ENCODE results near the gene HS3ST5.
"Not testable (repeated sequence)": the region's sequence is repeated elsewhere in the genome, so short reads cannot be mapped to it uniquely, and the experiment has no call there.

HS3ST5 gene

DNA sequence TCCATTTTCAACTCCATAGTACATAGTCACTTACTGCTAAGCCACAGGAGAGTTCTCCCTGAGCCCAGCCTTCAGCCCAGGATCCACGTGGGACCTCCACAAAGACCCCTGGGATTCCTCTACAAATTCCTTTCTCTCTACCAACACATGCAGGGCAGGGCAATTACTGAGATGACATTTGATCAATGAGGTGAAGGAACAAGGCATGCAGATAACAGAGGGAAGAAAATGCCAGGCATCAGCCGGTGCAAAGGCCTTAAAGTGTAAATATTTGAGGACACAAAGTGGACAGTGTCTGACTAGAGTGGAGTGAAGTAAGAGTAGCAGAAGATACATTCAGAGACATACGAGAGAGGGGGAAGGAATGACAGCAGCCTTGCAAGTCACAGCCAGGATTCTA, 70.2 kb downstream of the HS3ST5 start:
- no peak for FAIRE-seq

DNA sequence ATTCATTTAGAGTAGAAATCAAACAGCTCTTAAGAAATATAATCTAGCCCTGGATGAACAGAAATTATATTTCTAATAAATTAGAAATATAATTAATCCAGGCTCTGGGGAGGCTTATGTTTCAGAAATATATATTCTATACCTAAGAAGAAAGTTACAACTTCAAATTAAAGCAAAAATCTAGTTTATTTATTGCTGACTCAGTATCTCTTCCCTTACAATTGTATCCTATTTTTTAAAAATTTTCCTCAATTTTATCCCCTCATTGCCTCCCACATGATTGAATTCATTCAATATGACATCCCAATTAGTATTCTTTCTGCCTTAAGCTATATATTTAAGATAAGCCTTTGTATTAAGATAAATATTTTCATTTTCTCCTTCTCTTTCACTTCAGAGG, 71.4 kb downstream of the HS3ST5 start:
- no peak for FAIRE-seq

DNA sequence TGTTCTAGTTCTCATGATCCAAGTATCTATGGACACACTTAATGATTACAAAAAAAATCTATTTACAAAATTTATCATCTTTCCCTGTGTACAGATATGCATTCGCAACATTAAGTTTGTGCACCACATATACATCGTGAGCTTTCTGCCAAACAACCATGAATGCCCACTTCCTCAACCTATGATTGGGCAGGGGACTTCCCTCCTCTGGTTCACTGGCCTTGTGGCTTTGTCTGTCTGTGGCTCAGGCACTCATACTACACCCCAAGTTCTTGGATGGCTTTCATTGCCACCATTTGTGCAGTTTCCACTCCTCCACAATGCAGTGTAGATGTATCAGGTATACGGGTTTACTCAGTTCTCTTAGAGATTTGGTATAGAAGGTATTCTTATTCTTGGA, 74.9 kb downstream of the HS3ST5 start:
- FAIRE-seq: no peak

DNA sequence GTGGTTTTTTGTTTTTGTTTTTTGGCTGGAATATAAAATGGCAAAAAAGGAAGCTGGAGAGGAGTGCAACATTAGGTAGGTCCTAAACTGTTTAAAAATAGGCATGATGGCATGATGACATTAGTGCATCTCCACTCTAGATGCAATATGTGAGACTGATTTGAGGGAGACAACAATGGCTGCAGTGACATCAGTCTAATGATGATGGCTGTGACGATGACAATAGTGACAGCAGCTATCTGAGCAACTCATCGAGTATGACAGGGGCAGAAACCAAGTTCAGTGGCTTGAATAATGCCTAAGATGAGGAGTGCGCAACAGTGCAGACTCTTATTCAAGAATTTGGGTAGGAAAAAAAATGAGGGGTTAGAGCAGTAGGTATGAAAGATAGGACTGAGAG, 82.0 kb downstream of the HS3ST5 start:
- FAIRE-seq: no peak

DNA sequence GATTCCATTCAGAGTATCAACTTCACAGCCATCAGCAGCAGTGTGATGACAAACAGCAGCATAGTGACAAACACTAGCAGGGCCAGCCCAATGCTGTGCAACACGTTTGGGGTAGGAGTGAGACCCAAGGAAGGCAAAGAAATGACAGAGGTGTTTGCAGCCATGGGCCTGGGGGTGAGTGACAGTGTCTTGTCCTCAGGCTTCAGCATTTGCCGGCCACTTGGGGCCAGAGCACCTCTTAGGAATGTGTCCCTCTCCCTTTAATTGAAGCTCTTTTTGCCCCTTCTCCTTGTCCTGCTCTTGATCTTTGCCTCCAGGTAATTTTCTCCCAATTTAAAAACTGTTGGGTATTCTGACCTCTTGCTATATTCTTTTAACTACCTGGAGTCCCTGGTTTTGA, 84.4 kb downstream of the HS3ST5 start:
- no peak for FAIRE-seq

DNA sequence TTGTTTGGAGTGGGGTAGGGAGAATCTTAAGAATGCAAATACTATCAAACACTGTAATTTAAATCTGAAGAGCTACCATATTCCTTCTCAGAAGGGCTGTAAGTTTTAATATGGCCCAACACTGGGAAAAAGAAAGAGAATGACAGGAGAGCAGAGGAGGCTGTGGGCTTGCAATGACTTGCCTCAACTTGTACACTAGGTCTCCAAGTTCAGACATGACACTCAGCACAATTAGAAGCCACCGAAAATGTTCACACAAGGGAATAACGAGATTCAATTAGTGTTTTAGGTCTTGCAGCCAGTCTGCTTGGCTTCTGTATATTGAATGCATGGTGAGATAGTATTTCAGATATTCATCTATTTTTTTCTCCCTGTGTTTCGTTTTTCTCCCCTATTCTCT, 89.4 kb downstream of the HS3ST5 start:
- no peak for FAIRE-seq

DNA sequence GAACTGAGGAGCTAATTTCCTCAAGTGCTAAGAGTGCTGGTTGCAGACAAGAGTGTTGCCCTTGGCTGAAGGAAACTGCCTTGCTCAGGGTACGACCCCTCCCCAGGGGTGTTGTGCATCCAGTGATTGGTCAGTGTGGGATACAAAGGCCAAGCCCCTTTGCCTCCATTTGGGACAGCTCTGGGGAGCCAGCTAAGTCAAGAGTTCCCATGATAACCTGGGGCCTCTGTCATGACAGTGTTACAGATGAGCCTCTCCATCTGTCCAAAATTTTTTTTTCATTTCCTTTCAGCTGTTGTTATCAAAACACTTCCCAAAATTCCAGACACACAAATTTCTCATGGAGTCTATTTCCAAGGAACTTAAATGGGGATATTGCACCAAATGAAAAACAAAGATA, 93.3 kb downstream of the HS3ST5 start:
- no peak for FAIRE-seq

DNA sequence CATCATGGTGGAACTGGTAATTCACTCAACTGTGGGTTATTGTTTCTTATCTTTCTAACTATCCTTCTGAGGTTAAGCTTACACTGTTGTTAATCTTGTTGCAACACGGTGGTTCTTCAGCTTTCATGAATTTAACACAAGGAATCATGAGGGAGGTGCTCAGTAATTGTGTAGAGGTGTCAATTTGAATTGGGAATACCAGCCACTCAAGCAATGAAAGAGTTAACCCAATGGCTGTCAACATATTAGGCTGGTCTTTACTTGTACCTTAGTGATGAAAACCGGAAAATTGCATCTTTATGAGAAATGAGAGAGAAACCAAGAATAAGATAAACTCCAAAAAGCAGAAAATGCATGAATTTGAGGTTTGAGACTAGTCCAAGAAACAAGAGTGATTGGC, 95.7 kb downstream of the HS3ST5 start:
- FAIRE-seq: no peak

DNA sequence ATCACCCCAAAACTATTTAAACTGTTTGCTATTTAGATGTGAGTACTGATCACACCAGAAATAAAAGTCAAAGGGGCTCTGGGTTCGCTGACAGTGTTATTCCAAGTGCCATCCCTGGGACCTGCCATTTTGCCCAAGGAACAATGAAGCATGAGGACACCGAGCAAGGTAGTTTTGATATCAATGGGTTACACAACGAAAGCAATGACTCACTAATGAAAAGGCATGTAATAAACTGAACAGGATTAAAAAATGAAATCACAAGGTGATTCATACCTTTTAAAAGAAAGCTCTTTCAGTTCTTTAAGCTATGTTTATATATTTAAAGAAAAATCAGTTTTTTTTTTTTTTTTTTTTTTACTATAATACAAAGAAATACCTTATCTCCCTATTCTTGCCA, 102.0 kb downstream of the HS3ST5 start:
- FAIRE-seq: no peak

DNA sequence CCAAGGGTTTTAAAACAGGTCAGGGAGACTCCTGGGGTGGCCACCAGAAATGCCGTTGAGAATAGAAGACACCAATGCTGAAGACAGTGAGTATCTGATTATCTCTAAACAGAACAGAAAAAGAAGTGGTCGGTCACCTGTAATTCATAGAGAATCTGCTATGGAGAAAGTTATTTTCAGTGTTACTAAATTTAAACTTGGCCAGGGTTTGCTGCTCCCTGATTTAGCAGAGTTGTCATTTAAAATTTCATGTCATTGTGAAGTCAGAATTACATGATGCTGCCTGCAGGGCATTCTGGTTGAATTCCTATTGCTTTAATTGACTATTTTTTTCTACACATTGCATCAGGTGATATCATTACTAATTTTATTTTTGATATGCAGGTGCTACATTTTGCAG, 114.1 kb downstream of the HS3ST5 start:
- no peak for FAIRE-seq

DNA sequence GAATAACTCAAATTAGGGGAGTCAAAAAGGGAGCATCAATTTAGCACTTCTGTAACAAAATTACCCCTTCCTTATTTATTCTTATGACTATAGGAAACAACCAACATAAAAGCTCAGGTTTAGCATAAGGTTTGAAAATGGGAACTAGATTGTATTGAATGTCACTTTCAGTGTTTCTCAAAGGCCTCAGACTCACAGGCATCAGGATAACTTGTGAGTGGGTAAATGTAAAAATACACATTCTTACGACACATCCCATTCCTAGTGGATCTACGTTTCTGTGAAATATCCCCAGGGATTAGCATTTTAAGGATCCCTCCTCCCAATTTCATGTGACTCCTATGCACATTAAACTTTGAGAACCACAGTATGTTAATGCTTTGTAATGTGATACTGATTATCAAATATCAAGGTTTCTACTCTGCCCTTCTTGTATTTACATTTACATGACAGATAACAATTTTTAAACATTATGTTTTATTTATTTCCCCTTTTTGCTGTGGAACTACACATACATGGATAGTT, 114.8 kb downstream of the HS3ST5 start:
- FAIRE-seq: no peak

DNA sequence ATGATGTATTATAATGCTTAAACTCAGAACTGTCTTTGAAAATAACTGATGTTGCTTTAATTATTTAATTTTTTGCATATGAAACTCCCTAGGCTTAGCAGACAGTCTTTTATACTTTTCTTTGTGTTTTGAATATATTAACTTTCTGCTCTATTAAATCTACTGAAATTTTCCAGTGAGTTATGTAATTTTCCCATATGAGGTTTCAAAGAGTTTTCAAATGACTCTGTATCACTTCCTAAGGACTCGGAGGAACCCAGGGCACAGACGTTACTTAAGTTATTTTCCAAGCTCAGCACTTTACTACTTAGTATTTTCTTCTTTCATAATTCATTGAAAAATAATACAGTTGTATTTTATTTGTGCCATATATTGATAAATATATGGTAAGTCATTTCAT, 122.6 kb downstream of the HS3ST5 start:
- no peak for FAIRE-seq

DNA sequence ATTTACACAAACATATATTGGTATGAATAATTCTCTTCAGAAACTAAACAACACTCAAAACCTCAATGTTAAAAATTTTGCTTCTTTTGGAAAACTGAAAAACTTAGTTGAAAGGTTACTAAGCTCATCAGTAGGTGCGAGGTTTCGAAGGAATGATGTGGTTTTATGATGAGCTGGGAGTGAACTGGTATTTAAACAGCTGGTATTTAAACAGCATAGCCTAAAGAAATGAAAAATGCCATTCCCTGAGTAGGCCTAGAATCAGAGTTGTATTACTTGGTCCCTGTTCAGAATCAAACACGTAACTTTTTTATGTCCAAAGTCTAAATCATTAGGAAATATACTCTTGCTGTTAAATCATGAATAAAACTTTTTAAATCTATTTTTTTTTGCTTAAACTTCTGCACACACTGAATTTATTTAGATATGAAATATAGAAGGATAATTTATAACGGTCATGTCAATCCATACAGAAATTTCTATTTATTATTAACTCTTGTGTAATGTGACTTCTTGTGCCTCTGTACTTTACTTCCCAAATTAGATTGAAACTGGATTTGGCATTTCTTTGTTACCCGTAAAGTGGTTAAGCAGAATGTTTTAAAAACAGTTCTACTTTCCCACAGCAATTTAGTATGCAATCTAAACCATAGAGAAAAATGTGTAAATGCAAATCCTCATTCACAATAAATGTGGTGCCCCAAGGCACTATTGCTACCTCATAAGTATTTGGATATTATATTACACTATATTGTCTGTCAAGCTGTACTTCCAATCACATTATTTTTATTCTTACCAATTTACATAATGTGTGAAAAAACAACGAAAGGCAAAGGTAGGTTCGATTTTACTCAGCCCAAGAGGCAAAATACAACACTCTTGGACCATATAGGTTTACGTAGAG, 124.1 kb downstream of the HS3ST5 start:
- no peak for FAIRE-seq

DNA sequence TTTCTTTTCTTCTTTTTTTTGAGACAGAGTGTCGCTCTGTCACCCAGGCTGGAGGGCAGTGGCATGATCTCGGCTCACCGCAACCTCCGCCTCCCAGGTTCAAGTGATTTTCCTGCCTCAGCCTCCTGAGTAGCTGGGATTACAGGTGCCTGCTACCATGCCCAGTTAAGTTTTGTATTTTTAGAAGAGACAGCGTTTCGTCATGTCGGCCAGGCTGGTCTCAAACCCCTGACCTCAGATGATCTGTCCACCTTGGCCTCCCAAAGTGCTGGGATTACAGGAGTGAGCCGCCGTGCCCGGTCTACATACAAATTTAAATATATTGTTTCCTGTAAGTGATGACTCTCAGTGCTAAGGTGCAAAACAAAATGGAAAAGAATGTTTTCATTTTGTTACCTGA, 124.8 kb downstream of the HS3ST5 start:
- FAIRE-seq: not testable (repeated sequence)

DNA sequence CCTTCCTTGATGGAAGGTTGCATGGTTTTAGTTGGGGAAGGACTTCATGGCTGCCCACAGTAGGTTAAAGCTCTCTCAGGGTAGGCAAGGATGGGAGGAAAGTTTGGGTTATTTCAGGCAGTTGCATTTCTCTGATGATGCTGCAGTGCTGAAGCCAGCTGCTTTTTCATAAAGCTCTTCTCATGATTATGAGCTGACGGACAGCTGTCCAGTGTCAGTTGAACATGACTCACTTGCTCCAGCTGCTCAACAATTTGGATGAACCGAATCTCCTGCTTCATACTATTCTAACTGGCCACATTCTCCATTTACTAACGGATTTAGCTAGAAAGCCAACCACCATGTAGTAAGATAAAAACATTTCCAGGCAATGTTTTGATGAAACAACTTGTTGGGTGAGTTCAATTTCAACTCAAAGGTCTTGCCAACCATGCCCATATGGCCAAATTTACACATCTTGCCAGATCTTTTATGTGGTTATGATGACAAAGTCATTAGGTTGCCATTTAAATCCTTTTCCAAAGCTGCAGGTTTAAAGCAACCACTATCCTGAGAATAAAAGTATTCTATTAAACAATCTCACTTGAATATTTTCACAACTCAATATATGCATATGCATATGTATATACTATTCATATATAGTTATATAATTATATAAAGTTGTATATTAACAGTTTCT, 125.9 kb downstream of the HS3ST5 start:
- no peak for FAIRE-seq

DNA sequence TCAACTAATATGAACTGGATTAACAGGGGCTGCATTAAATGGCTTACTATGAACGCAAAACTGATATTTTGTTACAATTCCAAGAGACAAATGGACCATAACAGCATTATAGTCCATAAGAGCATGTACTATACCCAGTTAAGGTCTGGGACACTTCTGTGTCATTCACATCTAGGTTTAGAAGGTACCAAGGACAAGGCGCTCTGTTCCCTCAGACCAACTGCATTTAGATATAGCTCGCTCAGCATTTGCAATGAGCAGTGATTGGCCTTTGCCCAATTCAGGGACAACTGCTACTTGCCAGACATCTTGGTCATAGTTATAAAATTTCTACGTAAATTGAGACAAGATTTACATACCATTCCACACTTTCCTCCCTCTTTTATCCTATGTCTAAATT, 132.4 kb downstream of the HS3ST5 start:
- FAIRE-seq: no peak

DNA sequence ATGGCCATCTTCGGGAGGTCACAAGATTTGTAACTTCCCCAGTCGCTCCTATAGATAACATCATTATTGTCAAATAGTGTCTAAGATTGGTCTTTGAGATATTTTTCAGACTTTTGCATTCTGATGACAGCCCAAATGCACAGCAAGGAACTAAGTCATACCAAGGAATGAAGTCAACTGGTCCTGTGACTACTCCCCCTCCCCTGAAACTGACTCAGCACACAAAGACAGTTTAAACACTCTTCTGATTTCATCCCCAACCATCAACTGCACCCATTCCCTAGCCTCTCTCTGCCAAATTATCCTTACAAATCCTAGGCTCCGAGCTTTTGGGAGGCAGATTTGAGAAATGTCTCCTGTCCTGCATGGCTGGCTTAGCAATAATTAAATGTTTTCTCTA, 139.4 kb downstream of the HS3ST5 start:
- FAIRE-seq: no peak

DNA sequence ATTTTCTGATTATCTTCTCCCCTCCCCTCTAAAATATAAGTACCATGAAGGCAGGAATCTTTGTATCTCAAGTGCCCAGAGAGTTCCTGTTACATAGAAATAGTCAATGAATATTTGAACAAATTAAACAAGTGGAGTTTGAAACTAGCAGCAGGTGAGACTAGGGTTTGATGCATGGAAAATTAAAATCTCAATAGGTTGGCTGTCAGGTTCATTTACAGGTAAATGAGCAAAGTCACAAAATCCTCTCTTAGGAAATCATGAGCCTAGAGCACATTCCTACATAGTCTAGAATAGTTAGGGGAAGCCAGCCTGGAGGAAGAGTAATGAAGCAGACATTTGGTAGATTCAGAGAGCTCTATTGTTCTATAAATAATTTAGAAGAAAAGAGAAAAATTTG, 140.4 kb downstream of the HS3ST5 start:
- no peak for FAIRE-seq

DNA sequence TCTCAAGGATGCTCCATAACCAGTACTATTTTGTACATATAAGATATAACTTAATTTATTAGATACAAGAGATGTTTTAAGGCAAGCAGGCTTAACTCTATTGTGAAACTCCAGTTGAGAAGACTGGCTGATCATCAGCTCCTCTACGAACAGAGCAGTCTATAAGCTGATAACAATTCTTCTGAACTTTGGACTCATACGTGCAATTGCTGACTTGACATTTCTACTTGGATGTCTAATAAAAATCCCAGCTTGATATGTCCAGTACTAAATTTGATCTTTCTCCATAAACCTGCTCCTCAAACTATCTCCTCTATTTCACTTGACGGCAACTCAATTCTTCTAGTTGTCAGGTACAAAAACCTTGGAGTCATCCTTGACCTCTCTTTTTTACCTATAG, 141.9 kb downstream of the HS3ST5 start:
- no peak for FAIRE-seq

DNA sequence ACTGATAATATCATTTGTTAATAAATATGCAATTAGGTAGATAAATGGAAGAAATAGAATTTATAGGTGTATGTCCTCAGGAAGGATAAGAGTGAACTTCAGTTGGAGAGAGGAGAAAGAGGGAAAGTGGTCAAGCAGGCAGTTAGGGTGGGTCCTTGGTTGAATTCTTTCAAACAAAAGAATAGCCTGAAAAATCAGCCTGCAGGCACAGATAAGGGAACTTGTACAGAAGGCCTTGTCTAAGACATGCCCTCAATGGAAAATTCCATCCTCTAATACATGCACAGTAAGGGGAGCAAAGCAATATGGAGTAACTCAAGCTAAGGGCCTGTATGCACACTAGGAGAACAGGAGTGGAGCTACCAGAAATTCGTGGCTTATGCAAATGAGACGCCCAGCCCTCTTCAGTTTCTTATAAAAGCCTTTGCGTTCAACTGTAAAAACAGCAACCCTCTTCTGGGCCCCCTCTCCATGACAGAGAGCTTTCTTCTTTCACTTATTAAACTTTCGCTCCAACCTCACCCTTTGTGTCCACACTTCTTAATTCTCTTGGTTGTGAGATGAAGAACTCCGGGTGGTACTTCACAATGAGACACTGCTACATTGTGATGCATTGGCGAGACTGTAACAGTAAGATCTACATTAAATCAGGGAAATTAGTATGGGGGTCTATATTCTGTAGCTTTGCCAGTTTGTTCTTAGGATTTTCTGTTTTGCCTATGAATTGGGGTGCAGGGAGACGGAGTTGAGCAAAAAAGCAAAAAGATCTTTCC, 147.0 kb downstream of the HS3ST5 start:
- no peak for FAIRE-seq

DNA sequence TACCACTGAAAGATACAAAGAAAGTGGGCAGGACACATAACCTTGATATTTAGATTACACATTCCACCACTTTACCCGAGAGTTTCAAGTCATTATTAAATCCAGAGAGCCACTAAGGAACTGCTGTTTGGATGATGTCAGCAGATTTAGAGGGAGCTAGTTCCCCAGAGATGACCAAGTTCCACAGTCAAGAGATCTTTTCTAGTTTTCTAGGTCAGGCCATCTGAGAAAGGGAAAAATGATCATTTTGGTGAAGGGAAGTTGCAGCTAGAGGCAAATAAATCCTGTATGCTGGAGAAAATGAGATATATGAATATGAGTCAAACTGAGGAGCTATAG, 147.8 kb downstream of the HS3ST5 start:
- no peak for FAIRE-seq

DNA sequence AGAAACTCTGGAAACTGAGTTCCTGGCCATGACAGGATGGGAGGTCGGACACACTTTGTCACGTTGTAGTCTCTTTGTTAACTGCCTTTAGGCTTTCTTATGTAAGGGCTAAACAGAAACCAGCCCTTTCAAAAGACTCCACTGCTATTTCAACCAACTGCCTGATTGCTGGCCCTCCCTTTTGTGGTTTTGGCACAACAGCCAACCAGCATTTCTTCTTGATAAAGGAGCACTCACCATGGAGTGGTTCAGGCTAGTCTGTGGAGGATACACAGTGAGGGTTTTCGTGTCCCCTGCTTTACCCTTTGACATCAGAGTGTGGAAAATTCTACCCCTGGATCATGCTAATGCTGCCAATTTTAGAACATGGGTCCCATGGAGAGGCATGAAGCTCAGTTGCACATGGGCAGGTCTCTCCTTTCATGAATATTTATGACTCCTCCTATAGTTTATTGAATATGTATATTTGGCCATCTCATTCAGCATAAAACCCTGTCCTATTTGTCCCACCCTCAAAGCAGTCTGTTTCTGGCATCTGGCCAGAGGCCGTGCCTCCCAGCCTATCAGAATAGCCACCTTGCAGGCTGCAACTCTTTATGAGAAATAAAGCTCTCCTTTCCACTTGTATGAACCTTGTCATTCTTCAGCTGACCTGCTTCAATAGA, 148.3 kb downstream of the HS3ST5 start:
- FAIRE-seq: no peak

DNA sequence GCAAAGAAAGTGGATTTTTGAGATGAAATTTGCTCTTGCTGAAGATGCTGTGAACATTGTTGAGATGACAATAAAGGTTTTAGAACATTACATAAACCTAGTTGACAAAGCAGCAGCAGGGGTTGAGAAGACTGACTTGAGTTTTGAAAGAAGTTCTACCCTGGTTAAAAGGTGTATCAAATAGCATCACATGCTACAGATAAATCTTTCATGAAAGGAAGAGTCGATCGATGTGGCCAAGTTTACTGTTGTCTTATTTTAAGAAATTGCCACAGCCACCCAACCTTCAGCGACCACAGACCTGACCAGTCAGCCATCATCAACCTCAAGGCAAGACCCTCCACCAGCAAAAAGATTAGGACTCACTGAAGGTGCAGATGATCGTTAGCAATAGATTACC, 155.3 kb downstream of the HS3ST5 start:
- FAIRE-seq: no peak

Data from TTC549 (cell line).